Stomach (tissue), 4 donors: Measurements from ENCODE around the gene TP53TG5.

ENCODE experiments used
- POLR2A ChIP-seq, 4 donors: fragments of 450-650 bp; IDR thresholded peaks; one replicate each; pipeline ENCODE4 v1.6.1; 2016; ENCODE audit warnings: antibody characterized with exemption in 4 of 4, control low read depth in 2 of 4, mild to moderate bottlenecking in 1 of 4, moderate library complexity in 1 of 4
- TF ChIP-seq, protein P1 (sequence below), 7 experiments: fragments of 450-650 bp in 4 of 7; fragments of 200-600 bp in 3 of 7; sonication (generic) in 3 of 7; IDR thresholded peaks; one replicate each; pipeline ENCODE4 v1.5.1; 2016 to 2019; ENCODE audit warnings: antibody characterized with exemption in 7 of 7, control low read depth in 2 of 7, mild to moderate bottlenecking in 1 of 7

DNA sequence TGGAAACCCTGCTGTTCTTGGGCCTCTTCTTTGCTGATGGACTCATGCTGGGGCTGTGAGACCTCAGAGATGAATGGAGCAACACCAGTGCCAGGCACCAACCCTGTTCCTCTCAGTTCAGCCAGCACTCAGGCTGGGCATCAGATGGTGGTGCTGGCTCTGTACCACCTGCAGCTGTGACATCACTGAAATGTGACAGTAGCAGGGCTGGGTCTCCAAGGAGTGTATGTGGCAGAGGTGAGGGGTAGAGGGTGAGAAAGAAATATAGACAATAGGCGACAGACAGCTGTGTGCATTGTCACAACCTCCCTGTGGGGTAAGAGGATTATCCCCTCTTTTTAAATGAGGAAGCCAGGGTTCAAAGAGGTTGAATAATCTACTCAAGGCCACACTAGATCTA is at the start of gene TP53TG5:
- no peak for TF ChIP-seq POLR2A (IDR thresholded peaks at IDR 0.05)
- TF ChIP-seq, protein P1, sequence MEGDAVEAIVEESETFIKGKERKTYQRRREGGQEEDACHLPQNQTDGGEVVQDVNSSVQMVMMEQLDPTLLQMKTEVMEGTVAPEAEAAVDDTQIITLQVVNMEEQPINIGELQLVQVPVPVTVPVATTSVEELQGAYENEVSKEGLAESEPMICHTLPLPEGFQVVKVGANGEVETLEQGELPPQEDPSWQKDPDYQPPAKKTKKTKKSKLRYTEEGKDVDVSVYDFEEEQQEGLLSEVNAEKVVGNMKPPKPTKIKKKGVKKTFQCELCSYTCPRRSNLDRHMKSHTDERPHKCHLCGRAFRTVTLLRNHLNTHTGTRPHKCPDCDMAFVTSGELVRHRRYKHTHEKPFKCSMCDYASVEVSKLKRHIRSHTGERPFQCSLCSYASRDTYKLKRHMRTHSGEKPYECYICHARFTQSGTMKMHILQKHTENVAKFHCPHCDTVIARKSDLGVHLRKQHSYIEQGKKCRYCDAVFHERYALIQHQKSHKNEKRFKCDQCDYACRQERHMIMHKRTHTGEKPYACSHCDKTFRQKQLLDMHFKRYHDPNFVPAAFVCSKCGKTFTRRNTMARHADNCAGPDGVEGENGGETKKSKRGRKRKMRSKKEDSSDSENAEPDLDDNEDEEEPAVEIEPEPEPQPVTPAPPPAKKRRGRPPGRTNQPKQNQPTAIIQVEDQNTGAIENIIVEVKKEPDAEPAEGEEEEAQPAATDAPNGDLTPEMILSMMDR (IDR thresholded peaks at IDR 0.05), result no peak
